Neural progenitor cell (in vitro differentiated cells): ENCODE measurements around the gene LRRC8E.

ENCODE experiments used
- EZH2 ChIP-seq: fragments of 200-600 bp; sonication (generic); IDR thresholded peaks from 2 replicates; pipeline ENCODE4 v1.6.1; 2017; ENCODE audit warnings: antibody characterized with exemption, mild to moderate bottlenecking, moderate library complexity
- EZH2phosphoT487 ChIP-seq: fragments of 200-600 bp; sonication (generic); IDR thresholded peaks from 2 replicates; pipeline ENCODE4 v1.6.1; 2017; ENCODE audit warnings: antibody characterized with exemption
- TF ChIP-seq, protein P1 (sequence below): fragments of 200-600 bp; sonication (generic); IDR thresholded peaks from 2 replicates; pipeline ENCODE4 v1.5.1; 2017; ENCODE audit warnings: antibody characterized with exemption, mild to moderate bottlenecking

DNA sequence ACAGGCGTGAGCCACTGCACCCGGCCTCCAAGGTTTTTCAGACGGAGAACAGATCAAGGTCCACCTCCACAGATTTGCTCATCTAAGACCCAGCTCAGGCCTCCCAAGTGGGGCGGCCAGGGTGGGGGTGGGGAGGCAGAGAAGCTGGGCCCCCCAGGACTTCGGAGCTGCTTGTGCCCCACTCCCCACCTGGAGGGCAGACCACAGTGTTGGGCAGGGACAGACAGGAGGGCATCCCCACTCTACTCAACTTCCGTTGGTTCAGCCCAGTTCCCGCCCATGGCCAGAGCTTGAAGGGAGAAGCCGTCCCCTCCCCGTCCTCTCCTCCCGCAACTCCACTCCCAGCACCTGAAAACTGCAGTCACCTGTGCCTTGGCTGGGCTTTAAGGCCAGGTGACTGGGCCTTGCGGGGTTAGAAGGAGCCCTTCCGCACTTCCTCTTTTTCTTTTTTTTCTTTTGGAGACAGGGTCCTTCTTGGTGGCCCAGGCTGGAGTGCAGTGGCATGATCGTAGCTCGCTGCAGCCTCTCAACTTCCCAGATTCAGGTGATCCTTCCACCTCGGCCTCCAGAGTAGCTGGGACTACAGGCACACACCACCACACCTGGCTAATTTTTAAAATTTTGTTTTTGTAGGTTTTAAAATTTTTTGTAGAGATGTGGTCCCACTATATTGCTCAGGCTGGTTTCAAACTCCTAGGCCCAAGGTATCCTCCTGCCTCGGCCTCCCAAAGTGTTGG, 734 bp upstream of the LRRC8E start:
- TF ChIP-seq, protein P1, sequence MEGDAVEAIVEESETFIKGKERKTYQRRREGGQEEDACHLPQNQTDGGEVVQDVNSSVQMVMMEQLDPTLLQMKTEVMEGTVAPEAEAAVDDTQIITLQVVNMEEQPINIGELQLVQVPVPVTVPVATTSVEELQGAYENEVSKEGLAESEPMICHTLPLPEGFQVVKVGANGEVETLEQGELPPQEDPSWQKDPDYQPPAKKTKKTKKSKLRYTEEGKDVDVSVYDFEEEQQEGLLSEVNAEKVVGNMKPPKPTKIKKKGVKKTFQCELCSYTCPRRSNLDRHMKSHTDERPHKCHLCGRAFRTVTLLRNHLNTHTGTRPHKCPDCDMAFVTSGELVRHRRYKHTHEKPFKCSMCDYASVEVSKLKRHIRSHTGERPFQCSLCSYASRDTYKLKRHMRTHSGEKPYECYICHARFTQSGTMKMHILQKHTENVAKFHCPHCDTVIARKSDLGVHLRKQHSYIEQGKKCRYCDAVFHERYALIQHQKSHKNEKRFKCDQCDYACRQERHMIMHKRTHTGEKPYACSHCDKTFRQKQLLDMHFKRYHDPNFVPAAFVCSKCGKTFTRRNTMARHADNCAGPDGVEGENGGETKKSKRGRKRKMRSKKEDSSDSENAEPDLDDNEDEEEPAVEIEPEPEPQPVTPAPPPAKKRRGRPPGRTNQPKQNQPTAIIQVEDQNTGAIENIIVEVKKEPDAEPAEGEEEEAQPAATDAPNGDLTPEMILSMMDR, result no peak
- no peak for TF ChIP-seq EZH2
- TF ChIP-seq EZH2phosphoT487, result no peak
